HG03025 (cell line): ENCODE measurements around the gene FOLR2.
"Not testable (repeated sequence)": the region's sequence is repeated elsewhere in the genome, so short reads cannot be mapped to it uniquely, and the experiment has no call there.

Experiments
- ATAC-seq: cut with Tn5 transposase; IDR thresholded peaks from one replicate; pipeline ENCODE4 v1.9.1; 2021; ENCODE audit warnings: mild to moderate bottlenecking, moderate library complexity; ENCODE audit not compliant: unreplicated experiment, low FRiP score

The FOLR2 gene

GRCh38 chr11:72266960-72267359 is 50.4 kb downstream of the FOLR2 start:
- not testable (repeated sequence) for ATAC-seq

GRCh38 chr11:72267956-72268617 is 51.5 kb downstream of the FOLR2 start:
- no peak for ATAC-seq
